Activated naive CD8-positive, alpha-beta T cell treated with anti-CD3 and anti-CD28 coated beads, Interleukin-2, amount 50 U/mL, for 16 hours (primary cell): ENCODE results near the gene DNAH14.
"Not testable (repeated sequence)": the region's sequence is repeated elsewhere in the genome, so short reads cannot be mapped to it uniquely, and the experiment has no call there.

Source experiments
- DNase-seq: peaks from one replicate; pipeline ENCODE4 v3.0.0-alpha.2; 2020; ENCODE audit warnings: low read depth, low spot score

DNAH14 gene

GRCh38 chr1:225147791-225148190 lies 218.3 kb downstream of the DNAH14 start:
- DNase-seq, result not testable (repeated sequence)

- no peak for DNase-seq
Measured at GRCh38 chr1:225152061-225152460, 222.6 kb downstream of the DNAH14 start.

GRCh38 chr1:225155555-225155954 lies 226.1 kb downstream of the DNAH14 start:
- DNase-seq, result no peak

- DNase-seq, result no peak
Measured at GRCh38 chr1:225156254-225156653, 226.8 kb downstream of the DNAH14 start.

- no peak for DNase-seq
Measured at GRCh38 chr1:225158291-225158690, 228.8 kb downstream of the DNAH14 start.

- no peak for DNase-seq
Measured at GRCh38 chr1:225159793-225160192, 230.3 kb downstream of the DNAH14 start.

GRCh38 chr1:225177409-225177808 lies 247.9 kb downstream of the DNAH14 start:
- not testable (repeated sequence) for DNase-seq

- DNase-seq, result no peak
Measured at GRCh38 chr1:225179686-225180085, 250.2 kb downstream of the DNAH14 start.

- no peak for DNase-seq
Measured at GRCh38 chr1:225182716-225183115, 253.2 kb downstream of the DNAH14 start.

GRCh38 chr1:225191199-225191753 lies 261.8 kb downstream of the DNAH14 start:
- no peak for DNase-seq

GRCh38 chr1:225201447-225201846 lies 272.0 kb downstream of the DNAH14 start:
- DNase-seq, result no peak

GRCh38 chr1:225207791-225208190 lies 278.3 kb downstream of the DNAH14 start:
- DNase-seq, result no peak

GRCh38 chr1:225209153-225209552 lies 279.7 kb downstream of the DNAH14 start:
- no peak for DNase-seq

- DNase-seq, result not testable (repeated sequence)
Measured at GRCh38 chr1:225210180-225210579, 280.7 kb downstream of the DNAH14 start.

- DNase-seq, result not testable (repeated sequence)
Measured at GRCh38 chr1:225211694-225212442, 282.4 kb downstream of the DNAH14 start.

GRCh38 chr1:225224287-225224686 lies 294.8 kb downstream of the DNAH14 start:
- DNase-seq, result no peak

GRCh38 chr1:225225681-225226080 lies 296.2 kb downstream of the DNAH14 start:
- DNase-seq, result no peak

GRCh38 chr1:225228871-225229303 lies 299.4 kb downstream of the DNAH14 start:
- no peak for DNase-seq

- DNase-seq, result not testable (repeated sequence)
Measured at GRCh38 chr1:225229429-225229828, 300.0 kb downstream of the DNAH14 start.

- no peak for DNase-seq
Measured at GRCh38 chr1:225230483-225230882, 301.0 kb downstream of the DNAH14 start.

GRCh38 chr1:225232930-225233329 lies 303.5 kb downstream of the DNAH14 start:
- not testable (repeated sequence) for DNase-seq

GRCh38 chr1:225242611-225243010 lies 313.1 kb downstream of the DNAH14 start:
- no peak for DNase-seq

- DNase-seq, result no peak
Measured at GRCh38 chr1:225250432-225250831, 321.0 kb downstream of the DNAH14 start.
